Prostate gland (tissue), 2 donors: ENCODE data around the gene ARHGAP18. TPM values are rescaled to one million over a fixed set of nuclear protein-coding genes. Genes with fewer than 3 reads are reported as not detected.

Experiments
- DNase-seq: peaks from one replicate; pipeline ENCODE4 v3.0.0-alpha.2; 2019; ENCODE audit warnings: low spot score
- H3K27ac ChIP-seq, 2 donors: fragments of 200-600 bp; sonication (generic); 2 replicates each; pipeline ENCODE4 v1.5.1; 2017 to 2019
- H3K27me3 ChIP-seq: fragments of 200-600 bp; sonication (generic); replicated peaks from 2 replicates; pipeline ENCODE4 v1.5.1; 2019; ENCODE audit not compliant: insufficient read depth
- H3K36me3 ChIP-seq, 2 donors: fragments of 200-600 bp; sonication (generic); 1 replicate in 1 of 2; 2 replicates in 1 of 2; pipeline versions ENCODE4 v1.5.1 to v1.8.1; 2017 to 2019
- H3K4me1 ChIP-seq: fragments of 200-600 bp; sonication (generic); replicated peaks from 2 replicates; pipeline ENCODE4 v1.5.1; 2019
- H3K4me3 ChIP-seq, 2 donors: fragments of 200-600 bp; sonication (generic); 2 replicates each; pipeline ENCODE4 v1.5.1; 2017 to 2019
- H3K9me3 ChIP-seq: fragments of 200-600 bp; sonication (generic); 2 replicates; pipeline ENCODE4 v1.5.1; 2017
- CTCF ChIP-seq, 4 experiments: fragments of 200-600 bp in 2 of 4; fragments of 450-650 bp in 2 of 4; sonication (generic) in 2 of 4; IDR thresholded peaks; 1 replicate in 3 of 4; 2 replicates in 1 of 4; pipeline ENCODE4 v1.5.1; 2016 to 2019; ENCODE audit warnings: antibody characterized with exemption in 4 of 4, mild to moderate bottlenecking in 2 of 4, moderate library complexity in 2 of 4
- POLR2A ChIP-seq: fragments of 450-650 bp; IDR thresholded peaks from one replicate; pipeline ENCODE4 v1.6.1; 2016; ENCODE audit warnings: antibody characterized with exemption, mild to moderate bottlenecking
- POLR2AphosphoS5 ChIP-seq: sonication (generic); formaldehyde crosslinking; IDR thresholded peaks from one replicate; pipeline ENCODE4 v1.6.1; 2017; ENCODE audit warnings: antibody characterized with exemption
- WGBS: methylation state at CpG from one replicate; pipeline ENCODE4 v1.1.5; 2018; 5-methylcytosine and 5-hydroxymethylcytosine counted together
- intact Hi-C: fragments of 100-400 bp; cut with DNase I; formaldehyde crosslinking; loops from one replicate; pipeline ENCODE4 v1.14.2; 2022
- total RNA-seq, 2 donors: library from RNA; depleted of rRNA; stranded (reverse); fragments of >200 nt; gene quantifications; one replicate each; pipeline ENCODE4 v1.1.0, GENCODE V29; 2016

Gene ARHGAP18
- total RNA-seq, 2 donors from 2014 or later = 15.0 to 29.1 TPM

- no peak for DNase-seq
- 82% methylated on average over 5 of the region's 5 CpGs for WGBS
- no peaks in the 10 kb centered on the region for H3K4me1 ChIP-seq
- H3K4me3 ChIP-seq = no peak overlapping the region
- intact Hi-C loops = loop anchor here (5.0 kb wide), 1 partner anchor 420 kb away; the partner anchor contains the start of gene L3MBTL3
- no peak overlapping the region for H3K27ac ChIP-seq
- no peaks in the 10 kb centered on the region for H3K27me3 ChIP-seq
- H3K9me3 ChIP-seq = no peaks in the 10 kb centered on the region
- no peaks in the 10 kb centered on the region for H3K36me3 ChIP-seq
- no peak for TF ChIP-seq POLR2A
- TF ChIP-seq CTCF (IDR thresholded peaks at IDR 0.05) = no peak
- no peak for TF ChIP-seq POLR2AphosphoS5
These were observed 112.8 kb downstream of the ARHGAP18 start for GRCh38 chr6:129597023-129597713.

GRCh38 chr6:129596522-129596921, 113.5 kb downstream of the ARHGAP18 start:
- Histone ChIP-seq H3K27me3 (no peaks in the 10 kb centered on the region), H3K4me1 (no peaks in the 10 kb centered on the region), H3K36me3 (no peaks in the 10 kb centered on the region), H3K9me3 (no peaks in the 10 kb centered on the region), H3K4me3 (no peak overlapping the region), H3K27ac (no peak overlapping the region)
- TF ChIP-seq POLR2AphosphoS5 (no peak), CTCF (IDR thresholded peaks at IDR 0.05) (no peak), POLR2A (no peak)
- no peak for DNase-seq
- intact Hi-C loops = loop anchor here (5.0 kb wide), 1 partner anchor 421 kb away; the partner anchor contains the start of gene L3MBTL3
- 85% methylated on average over 1 of the region's 1 CpG for WGBS

GRCh38 chr6:129593233-129593564, 116.8 kb downstream of the ARHGAP18 start:
- H3K9me3 ChIP-seq = no peaks in the 10 kb centered on the region
- H3K36me3 ChIP-seq = no peaks in the 10 kb centered on the region
- H3K4me1 ChIP-seq = no peaks in the 10 kb centered on the region
- WGBS = 93% methylated on average over 3 of the region's 3 CpGs
- no peaks in the 10 kb centered on the region for H3K27me3 ChIP-seq
- intact Hi-C loops = no loop called here
- no peak for TF ChIP-seq POLR2A
- no peak for TF ChIP-seq CTCF (IDR thresholded peaks at IDR 0.05)
- no peak for TF ChIP-seq POLR2AphosphoS5
- no peak overlapping the region for H3K27ac ChIP-seq
- no peak overlapping the region for H3K4me3 ChIP-seq
- no peak for DNase-seq

GRCh38 chr6:129592516-129593232, 117.3 kb downstream of the ARHGAP18 start:
- H3K4me3 ChIP-seq = no peak overlapping the region
- intact Hi-C loops = no loop called here
- H3K36me3 ChIP-seq = no peaks in the 10 kb centered on the region
- no peak for DNase-seq
- no peak overlapping the region for H3K27ac ChIP-seq
- no peaks in the 10 kb centered on the region for H3K4me1 ChIP-seq
- H3K27me3 ChIP-seq = no peaks in the 10 kb centered on the region
- TF ChIP-seq POLR2AphosphoS5 (no peak), POLR2A (no peak), CTCF (IDR thresholded peaks at IDR 0.05) (no peak)
- 89% methylated on average over 6 of the region's 6 CpGs for WGBS
- H3K9me3 ChIP-seq = no peaks in the 10 kb centered on the region
